ENCODE results near the gene GSTA5.
"Not testable (repeated sequence)": the region's sequence is repeated elsewhere in the genome, so short reads cannot be mapped to it uniquely, and the experiment has no call there.

Gene GSTA5

GRCh38 chr6:52789658-52790057 lies 51.0 kb downstream of the GSTA5 start:
- not testable (repeated sequence) for DNase-seq (ENCODE audit: low read depth in 3 of 3)

GRCh38 chr6:52788478-52788877 lies 52.1 kb downstream of the GSTA5 start:
- DNase-seq (ENCODE audit: low read depth in 3 of 3) = no peak

DNA sequence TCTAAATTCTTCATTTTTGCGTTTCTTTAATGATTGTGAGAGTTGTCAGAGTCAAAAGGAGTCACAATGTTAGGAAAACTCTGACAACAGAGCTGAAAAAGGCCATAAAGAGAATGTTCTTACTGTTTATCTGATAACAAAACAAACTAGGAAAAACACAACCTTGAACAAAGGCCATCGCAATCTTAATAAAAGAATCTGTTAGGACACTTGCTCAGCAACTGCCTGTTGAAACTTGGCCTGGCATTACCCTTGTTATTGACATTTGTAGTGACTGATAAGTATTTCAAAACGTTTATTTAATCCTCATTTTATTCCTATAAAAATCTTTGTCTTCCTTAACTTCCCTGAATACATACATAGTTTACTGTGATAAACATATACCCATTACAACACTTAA lies 52.7 kb downstream of the GSTA5 start:
- DNase-seq (ENCODE audit: low read depth in 3 of 3) = no peak

DNA sequence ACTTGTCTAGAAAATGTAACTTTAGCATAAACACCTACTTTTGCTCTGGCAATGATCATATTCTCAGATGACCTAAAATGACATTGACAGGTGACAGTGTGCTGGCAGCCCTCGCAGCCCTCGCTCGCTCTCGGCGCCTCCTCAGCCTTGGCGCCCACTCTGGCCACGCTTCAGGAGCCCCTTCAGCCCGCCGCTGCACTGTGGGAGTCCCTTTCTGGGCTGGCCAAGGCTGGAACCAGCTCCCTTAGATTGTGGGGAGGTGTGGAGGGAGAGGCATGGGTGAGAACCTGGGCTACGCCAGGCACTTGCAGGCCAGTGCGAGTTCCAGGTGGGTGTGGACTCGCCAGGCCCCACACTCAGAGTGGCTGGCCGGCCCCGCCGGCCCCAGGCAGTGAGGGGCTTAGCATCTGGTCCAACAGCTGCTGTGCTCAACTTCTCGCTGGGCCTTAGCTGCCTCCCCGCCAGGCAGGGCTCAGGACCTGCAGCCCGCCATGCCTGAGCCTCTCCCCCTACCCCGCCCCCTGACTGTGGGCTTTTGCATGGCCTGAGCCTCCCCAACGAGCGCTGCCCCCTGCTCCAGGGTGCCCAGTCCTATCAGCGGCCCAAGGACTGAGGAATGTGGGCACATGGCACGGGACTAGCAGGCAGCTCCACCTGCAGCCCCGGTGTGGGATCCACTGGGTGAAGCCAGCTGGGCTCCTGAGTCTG lies 54.2 kb downstream of the GSTA5 start:
- DNase-seq (ENCODE audit: low read depth in 3 of 3) = no peak

- DNase-seq (ENCODE audit: low read depth in 3 of 3) = not testable (repeated sequence)
These were observed 57.8 kb downstream of the GSTA5 start for GRCh38 chr6:52782696-52783274.

DNA sequence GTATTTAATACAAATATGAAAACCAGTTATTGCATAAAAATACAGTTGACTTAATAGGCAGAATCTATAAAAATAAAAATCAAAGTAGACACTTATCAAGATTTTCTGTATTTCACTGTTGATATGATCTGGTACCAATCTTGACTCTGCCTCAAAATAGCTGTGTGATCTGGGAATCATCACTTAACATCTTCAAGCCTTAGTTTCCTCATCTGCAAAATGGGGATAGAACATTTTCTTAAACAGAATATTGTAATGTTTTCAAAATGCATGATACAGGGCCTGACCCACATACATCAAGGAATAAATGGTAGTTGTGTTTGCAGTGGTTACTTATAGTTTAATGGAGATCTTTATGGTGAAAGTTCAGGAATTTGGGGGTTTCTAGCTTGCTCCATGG lies 58.4 kb downstream of the GSTA5 start:
- DNase-seq (ENCODE audit: low read depth in 3 of 3) = not testable (repeated sequence)

Data from stimulated activated CD4-positive, alpha-beta T cell treated with anti-CD3 and anti-CD28 coated beads, TNF-alpha, amount 100 ng/mL, for 4 hours (primary cell).